NCI-H2196 (cell line): ENCODE data around the gene PDE4B.

Experiments
- DNase-seq: peaks from one replicate; lab custom pipeline; 2025; ENCODE audit not compliant: unreplicated experiment; lab: John Stamatoyannopoulos, UW

Gene PDE4B

DNA sequence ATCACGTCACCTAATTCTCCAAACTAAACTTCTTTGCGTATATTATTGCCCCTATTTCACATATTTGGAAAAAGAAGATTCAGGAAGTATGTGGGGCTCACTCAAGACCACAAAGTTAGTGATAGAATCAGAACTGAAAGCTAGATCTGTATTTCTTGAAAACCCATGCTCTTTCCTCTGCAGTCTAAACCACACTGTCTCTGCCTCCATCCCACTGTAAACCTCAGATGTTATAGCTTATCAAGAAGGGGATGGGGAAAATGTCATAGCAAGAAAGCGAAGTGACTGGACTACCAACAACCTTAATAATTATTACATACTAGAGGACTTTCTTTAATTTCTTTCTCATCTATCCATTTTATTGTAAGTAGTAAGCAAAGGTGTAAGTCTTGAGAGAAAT, 483.5 kb downstream of the PDE4B start:
- DNase-seq = no peak

DNA sequence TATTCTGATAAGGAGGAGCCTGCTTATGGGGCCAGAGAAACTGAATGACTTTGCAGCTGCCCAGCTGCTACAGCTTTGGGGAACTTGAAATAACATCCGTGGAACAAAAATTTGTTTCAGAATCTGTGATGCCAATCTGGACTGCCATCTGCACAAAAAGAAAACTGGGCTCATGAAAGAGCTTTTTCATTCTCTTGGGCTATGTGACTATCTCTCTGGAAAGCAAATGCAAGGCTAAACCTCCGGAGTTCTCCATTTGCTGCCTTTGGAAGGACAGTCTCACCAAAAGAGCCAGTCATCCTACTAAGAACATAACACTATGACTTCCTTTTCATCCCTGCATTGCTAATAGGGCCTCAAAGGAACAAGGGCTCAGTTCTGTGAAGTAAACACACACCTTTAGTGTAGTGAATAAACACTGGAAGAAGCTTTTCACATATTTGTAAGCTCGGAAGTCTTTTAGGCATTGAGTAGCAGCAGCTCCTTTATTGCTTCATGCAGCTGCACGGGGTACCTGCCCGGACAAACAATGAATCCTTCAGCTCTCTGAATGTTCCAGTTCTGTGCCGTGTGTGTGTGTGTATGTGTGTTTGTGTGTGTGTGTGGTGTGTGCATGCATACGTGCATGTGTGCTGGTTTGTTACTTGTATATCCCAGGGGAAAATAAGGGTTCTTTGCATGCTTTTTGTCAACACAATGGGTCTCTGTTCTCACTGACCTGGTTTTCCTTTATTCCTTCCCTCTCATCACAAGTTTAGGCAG, 485.7 kb downstream of the PDE4B start:
- DNase-seq = no peak

DNA sequence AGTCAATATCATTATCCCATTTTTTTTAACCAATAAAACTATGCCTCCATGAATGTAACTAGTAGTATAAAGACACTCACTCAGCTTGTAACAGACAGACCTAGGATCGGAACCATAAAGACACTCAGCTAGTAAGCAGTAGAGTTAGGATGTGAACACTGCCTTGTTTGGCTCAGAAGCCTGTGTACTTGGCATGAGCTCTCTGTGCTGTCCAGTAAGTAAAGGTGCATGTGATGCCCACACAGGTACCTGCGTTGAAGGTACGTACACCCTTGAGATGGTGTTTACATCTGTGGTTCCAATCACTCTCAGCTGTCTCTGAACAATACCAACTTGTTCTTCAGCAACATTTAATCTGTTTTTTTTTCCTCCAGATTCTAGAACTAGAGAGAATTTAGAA, 489.1 kb downstream of the PDE4B start:
- no peak for DNase-seq

DNA sequence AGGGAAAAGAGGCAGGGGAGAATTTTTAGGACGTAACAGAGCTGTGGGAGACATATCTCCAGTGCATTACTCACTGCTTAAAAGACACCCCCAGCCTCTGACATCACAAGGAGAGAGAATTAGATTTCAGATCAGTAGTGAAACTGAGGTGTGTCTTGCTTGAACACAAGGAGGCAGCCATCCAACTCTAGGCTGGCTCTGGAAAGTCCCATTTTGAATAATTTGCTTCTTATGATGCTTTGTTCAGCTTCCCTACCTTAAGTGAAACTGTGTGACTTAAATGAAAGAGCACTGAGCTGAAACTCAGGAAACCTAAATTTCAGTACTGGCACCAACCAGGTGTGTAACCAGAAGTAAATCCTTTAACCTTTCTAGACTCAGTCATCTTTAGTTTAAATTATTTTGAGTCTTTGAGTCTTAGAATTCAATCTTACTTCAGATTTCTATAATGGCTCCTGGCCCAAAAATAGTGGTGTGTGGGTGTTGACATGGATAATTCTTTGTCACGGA, 489.7 kb downstream of the PDE4B start:
- DNase-seq = no peak

DNA sequence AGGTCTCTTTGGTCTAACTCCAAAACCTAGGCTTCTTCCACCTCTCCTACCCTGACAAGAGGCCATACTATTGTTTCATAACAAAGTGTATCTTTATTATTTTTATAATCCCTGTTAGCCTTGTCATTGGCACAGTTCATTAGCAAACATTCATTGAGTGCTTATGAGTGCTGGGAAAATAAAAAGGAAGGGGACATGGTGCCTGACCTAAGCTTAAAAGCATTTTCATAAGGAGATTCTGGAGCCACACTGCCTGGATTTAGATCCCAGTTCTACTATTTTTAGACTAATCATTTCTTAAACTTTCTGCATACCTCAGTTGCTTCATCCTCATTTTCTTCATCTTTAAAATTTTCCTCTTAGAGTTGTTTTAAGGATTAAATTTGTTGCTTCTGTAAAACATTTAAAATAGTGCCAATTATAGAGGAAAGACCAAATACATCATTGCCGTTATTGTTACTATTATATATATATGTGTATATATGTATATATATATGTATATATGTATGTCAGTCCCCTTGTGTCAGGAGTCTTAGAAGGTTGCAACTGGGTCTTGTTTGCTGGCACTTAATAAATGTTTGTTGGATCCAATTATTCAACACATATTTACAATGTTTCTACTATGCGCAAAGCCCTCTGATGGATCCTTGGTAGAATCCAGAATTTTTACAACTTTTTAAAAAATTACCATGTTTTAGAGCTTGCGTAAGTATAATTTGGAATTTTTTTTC, 490.4 kb downstream of the PDE4B start:
- DNase-seq = no peak

DNA sequence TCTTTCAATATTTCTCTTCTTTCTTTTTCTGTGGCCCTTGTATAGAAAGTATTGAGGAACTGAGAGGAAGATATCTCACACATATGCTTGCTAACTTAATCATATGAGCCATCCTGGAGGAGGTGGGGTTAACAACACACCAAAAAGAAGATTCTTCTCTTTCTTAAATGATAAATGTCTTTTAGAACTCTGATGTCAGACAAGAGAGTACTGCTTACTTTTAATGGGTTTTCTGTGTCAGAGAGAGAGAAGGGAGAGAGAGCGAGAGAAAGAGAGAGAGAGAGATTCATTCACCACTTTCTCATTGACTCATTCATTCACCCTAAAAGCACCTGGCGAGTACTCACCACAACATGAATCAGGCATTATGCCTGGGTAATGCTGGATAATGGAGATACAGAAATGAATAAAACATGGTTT, 490.9 kb downstream of the PDE4B start:
- no peak for DNase-seq

DNA sequence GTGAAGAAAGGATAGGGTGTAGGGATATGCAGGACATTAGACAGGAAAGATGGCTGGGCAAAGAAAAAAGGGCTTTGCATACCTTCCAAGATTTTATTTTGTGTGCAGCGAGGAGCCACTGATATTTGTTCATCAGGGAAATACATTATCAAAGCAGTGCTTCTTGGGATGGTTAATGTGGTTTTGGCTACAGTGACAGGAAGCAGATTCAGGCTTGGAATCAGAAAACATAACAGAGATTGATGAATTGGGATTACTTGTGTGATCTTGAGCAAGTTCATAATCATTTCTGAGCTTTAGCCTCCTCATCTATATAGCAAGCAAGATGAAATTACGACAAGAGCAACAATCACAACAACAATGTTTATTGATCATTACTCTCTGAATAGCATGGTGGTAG, 492.1 kb downstream of the PDE4B start:
- no peak for DNase-seq

DNA sequence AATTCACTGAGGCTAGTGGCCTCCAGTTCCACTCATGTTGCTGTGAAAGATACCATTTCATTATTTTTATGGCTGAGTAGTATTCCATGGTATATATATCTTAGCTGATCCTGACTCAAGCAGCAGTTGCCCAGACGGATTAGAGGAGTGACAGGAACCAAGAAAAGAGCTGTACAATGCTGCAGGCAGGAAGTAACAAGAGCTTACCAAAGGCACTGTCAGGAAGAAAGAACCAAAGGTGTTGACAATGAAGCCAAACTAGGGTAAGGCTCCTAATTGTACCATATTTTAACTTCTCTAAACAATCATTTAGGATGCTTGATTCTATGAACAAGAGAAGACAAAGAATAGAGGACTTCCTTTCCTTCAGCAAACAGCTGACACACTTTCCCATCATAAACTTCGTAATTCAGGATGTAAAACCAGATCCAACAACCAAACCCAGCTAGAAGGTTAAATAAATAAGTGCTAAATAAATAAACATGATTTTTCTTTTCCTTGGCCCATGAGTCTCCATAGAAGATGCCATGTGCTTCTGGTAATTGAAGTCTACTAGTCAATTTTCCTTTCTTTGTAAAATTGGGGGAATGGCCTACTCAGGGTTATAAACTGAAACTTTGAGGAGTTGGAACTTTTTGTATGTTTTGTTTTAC, 493.0 kb downstream of the PDE4B start:
- DNase-seq = no peak

DNA sequence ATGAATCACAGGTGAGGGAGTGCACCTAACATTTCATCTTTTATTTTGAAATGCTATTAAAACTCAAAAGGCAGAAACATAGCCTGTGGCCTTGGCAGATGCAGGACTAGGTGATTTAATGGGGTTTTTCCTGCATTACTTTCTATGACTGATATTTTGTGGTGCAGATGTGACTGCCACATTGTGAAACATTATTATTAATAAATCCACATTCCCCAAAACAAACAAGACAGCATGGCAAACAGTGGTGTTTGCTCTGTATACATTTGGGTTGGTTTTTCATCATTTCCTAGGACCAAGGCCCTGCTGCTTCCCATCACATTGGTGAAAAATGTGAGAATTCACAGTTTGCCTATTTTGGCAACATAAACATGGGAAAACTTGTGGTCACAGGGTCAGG, 493.6 kb downstream of the PDE4B start:
- no peak for DNase-seq

DNA sequence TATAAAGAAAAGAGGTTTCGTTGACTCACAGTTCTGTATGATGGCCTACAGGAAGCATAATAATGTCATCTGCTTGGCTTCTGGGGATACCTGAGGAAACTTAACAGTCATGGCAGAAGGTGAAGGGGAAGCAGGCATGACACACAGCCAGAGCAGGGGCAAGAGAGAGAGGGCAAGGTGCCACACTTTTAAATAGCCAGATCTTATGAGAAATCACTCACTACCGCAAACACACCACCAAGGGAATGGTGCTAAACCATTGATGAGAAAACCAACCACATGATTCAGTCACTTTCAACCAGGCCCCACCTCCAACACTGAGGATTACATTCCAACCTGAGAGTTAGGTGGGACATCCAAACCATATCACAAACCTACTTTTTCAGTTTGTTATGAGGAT, 495.4 kb downstream of the PDE4B start:
- no peak for DNase-seq

DNA sequence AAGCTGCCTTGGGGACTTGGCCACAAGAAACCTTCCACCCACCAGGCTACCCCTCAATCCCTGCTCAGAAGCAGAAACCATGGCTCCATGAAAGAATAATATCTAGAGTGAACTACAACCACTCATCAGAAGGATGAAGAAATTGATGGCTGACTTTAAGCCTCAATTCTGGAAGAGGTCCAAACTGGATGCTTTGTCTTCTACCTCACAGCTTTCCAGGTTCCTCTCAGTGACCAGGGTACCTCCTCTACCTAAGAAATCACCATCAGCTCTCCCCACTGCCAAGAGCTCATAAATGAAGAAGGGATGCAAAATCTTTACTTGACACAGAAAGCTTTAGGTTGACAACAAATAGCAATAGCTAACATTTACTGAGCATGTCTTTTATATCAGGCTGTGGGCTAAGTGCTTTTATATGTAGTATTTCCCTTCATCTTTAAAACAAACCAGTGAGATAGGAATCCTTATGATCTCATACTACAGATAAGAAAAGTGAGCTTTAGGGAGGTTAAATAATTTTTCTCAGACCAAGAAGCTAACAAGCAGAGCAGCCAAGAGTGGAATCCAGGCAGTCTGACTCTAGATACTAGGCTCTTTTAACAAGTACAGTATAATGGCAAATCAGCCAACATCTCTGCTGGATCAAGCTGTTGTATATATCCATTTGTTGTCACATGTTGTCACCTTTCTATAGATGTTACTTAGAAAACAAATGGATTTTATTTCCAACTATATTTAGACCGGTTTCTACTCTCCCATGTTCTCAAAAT, 498.3 kb downstream of the PDE4B start:
- DNase-seq = no peak

DNA sequence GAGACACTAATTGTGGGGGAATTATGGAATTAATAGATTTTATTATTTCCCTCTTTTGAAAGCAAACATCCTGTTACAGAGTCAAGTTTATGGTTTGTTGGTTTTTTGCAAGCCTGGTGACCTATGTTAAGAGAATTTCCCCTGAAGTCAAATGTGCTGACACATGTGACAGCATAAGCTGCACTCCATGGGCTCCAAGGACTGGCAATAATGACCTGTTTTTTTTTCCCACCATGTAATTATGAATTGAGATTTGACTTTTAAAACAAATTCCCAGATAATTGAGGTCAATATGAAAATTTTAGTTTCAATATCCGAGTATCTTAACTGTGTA, 498.8 kb downstream of the PDE4B start:
- no peak for DNase-seq

DNA sequence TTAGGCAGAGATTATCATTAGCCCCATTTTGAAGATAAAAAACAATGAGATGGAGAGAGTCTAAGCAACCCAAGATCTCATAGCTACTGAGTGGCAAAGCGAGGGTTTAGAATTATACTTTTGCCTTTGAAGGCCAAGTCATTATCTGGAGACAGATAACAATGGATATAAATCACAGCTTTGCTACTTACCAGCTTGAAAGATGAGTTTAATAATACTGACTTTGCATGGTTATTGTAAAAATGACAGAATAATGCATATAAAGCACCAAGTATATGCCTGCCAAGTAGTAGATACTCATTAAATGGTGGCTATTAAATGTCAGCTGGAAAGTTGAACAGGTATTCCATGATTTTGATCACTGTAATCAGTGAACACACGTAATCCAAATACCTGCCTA, 499.6 kb downstream of the PDE4B start:
- no peak for DNase-seq

DNA sequence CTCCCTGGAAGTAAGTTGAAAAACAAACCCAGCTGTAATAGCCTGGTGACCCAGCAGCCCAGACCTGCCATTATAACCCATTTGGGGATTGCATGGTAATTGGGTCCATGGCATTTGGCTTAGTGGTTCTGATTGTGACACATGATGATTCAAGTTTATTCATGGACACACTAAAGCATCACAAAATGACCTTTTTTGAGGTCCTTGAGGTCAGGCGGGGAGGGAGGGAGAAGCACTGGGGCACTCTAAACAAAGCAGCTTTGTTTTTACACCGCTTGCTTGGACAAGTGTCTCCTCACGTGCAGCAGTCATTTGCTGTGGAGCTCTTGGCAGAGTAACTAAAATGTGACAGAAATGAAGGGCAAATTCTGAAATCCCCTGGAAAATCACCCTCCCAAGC, 500.2 kb downstream of the PDE4B start:
- no peak for DNase-seq

DNA sequence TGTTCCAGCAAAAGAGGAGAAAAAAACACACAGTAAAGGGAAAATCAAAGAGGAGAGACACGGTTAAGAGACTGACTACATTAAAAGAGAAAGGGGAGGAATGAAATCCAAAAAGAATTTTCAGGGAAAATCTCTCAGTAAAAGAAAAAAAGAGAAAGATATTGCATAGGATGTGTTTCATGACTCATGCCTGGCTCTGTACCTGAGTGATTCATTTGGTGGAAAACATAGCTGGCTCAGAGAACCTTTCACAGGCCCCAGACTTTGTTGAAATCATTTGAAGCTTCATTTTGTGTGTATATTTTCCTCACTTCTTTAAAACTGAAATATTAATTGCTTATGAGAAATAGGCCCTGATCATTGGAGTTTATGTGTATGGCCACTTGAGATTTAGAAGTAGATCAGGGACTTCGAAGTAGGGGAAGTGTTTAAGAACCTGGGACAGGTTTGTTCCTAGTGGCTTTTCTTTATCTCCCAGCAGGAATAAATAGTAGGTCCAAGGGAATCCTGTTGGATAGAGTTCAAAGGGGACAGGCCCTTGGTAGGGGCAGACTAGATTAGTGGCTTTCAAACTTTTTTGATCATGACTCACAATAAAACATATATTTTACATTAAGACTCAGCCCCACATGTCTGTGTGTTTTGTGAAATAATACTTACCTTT, 502.1 kb downstream of the PDE4B start:
- no peak for DNase-seq

DNA sequence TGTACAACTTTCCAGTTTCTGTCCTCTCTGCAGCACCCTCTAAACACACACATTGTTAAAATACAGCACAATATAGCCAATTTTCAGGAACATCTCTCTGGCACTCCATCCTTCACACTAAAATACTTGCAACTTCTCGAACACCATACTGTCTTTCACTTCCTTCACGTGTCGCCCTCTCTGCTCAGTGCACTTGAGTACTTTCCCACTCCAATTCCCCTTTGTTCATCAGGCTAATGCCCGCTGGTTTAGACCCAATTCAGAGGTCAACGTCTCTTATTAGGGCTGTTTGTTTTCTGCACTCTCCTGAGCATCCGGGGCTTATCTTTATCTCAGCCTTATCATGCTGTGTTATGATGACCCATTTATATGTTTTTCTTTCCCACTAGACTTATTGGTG, 503.1 kb downstream of the PDE4B start:
- no peak for DNase-seq

DNA sequence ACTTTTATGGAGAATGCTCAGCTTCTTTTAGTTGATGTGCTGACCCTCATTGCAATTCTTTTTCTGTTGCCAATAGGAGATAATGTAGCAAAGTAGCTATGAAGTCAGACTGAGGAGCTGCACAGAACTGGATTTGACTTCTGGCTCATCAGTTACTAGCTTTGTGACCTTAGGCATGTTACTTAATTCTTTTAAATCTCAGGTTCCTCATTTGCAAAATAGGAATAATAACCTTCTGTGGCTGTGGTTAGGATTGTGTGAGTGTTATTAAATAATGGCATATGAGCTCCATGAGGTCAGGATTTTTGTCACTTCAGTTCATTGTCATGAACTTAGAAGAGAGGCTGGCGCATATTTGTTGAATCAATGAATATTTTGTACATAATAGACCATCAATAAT, 503.7 kb downstream of the PDE4B start:
- DNase-seq = no peak

DNA sequence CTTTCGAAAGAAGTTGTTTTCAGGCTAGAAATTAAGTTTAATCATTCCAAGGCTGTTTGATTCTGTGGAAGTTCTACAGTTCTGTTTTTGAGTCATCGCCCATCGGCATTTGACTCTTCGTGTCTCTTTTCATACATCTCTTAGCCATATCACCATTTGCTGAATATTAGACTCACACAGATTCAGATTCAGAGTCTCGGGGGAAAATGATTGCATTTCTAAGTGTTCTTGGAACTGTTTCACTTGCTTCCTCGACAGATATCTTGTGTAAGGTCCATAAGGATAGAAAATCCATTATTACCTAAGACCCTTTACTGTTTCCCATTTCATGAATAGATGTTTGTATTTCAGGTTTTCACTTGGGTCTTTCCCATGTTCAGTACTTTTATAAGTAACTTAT, 504.3 kb downstream of the PDE4B start:
- no peak for DNase-seq

DNA sequence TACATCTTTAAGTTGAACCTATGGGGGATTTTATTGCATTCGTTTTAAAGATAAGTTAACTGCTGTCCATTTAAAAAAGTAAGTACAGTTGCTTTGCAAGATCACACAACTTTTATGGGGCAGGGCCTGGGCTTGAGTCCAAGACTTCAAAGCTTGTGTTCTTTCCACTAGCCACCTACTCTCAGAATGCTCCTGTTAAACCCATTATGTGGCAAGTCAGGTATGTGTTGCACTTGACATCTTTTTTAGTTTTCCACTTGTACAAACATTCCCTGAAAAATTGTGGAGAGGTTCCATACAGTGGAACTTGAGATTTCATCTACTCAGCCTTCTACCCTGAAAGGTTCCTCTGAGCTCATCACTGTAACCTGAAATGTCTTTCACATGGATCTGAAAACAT, 505.8 kb downstream of the PDE4B start:
- DNase-seq = no peak

DNA sequence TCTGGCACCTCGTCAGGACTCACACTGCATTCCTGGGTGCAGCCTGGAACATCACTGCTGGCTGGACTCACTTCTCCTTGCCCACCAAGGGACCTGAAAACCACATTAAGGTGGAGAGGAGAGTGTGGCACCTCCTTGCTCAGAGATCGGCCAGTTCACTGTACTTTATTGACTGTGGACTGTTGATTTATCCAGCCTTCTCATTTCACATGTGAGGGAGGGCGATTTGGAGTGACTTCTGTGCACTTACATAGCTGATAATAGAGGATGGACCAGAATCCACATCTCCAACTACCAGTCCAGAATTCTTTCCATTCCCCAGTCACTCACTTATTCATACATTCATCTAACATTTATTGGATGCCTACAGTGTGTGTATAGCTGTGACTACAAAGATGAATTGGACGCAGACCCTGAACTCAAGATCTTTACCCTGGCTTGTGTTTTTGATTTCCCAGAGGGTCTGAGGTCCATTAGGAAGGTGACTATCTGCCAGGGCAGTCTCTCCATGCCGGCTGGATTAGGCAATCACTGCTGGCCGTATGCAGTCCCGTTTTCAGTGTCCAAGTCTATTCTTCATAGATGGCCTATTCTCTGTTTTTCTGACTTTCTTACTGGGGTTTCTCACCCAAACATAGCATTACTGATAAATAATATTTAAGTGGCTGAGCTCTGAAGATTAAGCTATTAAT, 507.7 kb downstream of the PDE4B start:
- no peak for DNase-seq
